Adrenal gland (tissue), 12 donors: Measurements from ENCODE around the gene ATP1B3. TPM values are rescaled to one million over a fixed set of nuclear protein-coding genes. Genes with fewer than 3 reads are reported as not detected.
"Not testable (repeated sequence)": the region's sequence is repeated elsewhere in the genome, so short reads cannot be mapped to it uniquely, and the experiment has no call there.

Experiments used
- DNase-seq, 7 donors: peaks; one replicate each; pipeline ENCODE4 v3.0.0-alpha.2; 2019 to 2020
- H3K27ac ChIP-seq, 5 donors: fragments of 200-600 bp; sonication (generic) in 4 of 5; 1 replicate in 3 of 5; 2 replicates in 2 of 5; pipeline versions ENCODE4 v1.5.1 to v1.8.0; 2016 to 2020; ENCODE audit warnings: mild to moderate bottlenecking in 1 of 5
- H3K27me3 ChIP-seq: fragments of 200-600 bp; 2 replicates; pipeline ENCODE4 v1.8.0; 2021
- H3K36me3 ChIP-seq, 2 donors: fragments of 200-600 bp; replicated peaks in 1 of 2; 1 replicate in 1 of 2; 2 replicates in 1 of 2; pipeline versions ENCODE4 v1.5.1 to v1.8.0; 2018 to 2022
- H3K4me1 ChIP-seq, 2 donors: fragments of 200-600 bp; replicated peaks in 1 of 2; 1 replicate in 1 of 2; 2 replicates in 1 of 2; pipeline versions ENCODE4 v1.5.1 to v1.8.0; 2018 to 2021
- H3K4me3 ChIP-seq, 4 donors: fragments of 200-600 bp; sonication (generic) in 3 of 4; one replicate each; pipeline ENCODE4 v1.5.1; 2016 to 2018
- H3K9me3 ChIP-seq, 3 donors: fragments of 200-600 bp; sonication (generic) in 1 of 3; replicated peaks in 1 of 3; 1 replicate in 2 of 3; 2 replicates in 1 of 3; pipeline versions ENCODE4 v1.5.1 to v1.8.0; 2016 to 2021
- CTCF ChIP-seq, 6 experiments: fragments of 450-650 bp in 4 of 6; fragments of 200-600 bp in 2 of 6; sonication (generic) in 1 of 6; IDR thresholded peaks; 1 replicate in 5 of 6; 2 replicates in 1 of 6; pipeline versions ENCODE4 v1.5.1 to v1.8.0; 2016 to 2021; ENCODE audit warnings: antibody characterized with exemption in 6 of 6, mild to moderate bottlenecking in 2 of 6, moderate library complexity in 1 of 6
- POLR2A ChIP-seq, 2 donors: fragments of 450-650 bp; IDR thresholded peaks; one replicate each; pipeline ENCODE4 v1.6.1; 2017; ENCODE audit warnings: antibody characterized with exemption in 2 of 2, mild to moderate bottlenecking in 2 of 2, moderate library complexity in 1 of 2
- WGBS, 4 donors: extraction: QIAGEN DNeasy Blood & Tissue Kit in 2 of 4; methylation state at CpG; one replicate each; pipeline versions ENCODE4 v1.1.5 to v1.1.7; 2013 to 2017; 5-methylcytosine and 5-hydroxymethylcytosine counted together
- intact Hi-C, 2 donors: fragments of 100-400 bp; cut with DNase I; formaldehyde crosslinking; loops; one replicate each; pipeline versions ENCODE4 v1.14.1 to v1.15.0; 2022 to 2023
- polyA plus RNA-seq, 3 donors: library from polyadenylated mRNA; stranded (reverse); fragments of 200-250 nt in 2 of 3; fragments of 350-450 nt in 1 of 3; fragmentation: Illumina TruSeq in 1 of 3; extraction: RNeasy Lipid Tissue Mini Kit (QIAGEN cat#74804) in 1 of 3; gene quantifications; one replicate each; pipeline ENCODE4 v1.2.3, GENCODE V29; 2013 to 2014
- total RNA-seq, 9 donors: library from RNA; depleted of rRNA in 4 of 9; stranded (reverse); fragments of >200 nt in 4 of 9; fragments of 120-200 nt in 1 of 9; fragmentation: NEBNext Ultra II Directional in 1 of 9; extraction: Animal tissue kit (Norgen Biotek cat#: 25700) in 1 of 9; gene quantifications; one replicate each; pipeline versions ENCODE4 v1.1.0 to v1.2.4, GENCODE V29; 2013 to 2023
- donor health status: healthy with polysubstance abuse.
- donor health status: Bipolar disorder and iron deficiency.
- donor health status: DM: yes; HTN: yes; CAD: no.
- donor health status: DM: no; HTN: no; CAD: no.
- donor health status: DM: no; HTN: no; CAD: no.
- donor health status: DM: yes; HTN: yes; CAD: no.

The ATP1B3 gene
- total and polyA plus RNA-seq, 12 donors, result 65.2 to 300 (median 98.8) TPM

DNA sequence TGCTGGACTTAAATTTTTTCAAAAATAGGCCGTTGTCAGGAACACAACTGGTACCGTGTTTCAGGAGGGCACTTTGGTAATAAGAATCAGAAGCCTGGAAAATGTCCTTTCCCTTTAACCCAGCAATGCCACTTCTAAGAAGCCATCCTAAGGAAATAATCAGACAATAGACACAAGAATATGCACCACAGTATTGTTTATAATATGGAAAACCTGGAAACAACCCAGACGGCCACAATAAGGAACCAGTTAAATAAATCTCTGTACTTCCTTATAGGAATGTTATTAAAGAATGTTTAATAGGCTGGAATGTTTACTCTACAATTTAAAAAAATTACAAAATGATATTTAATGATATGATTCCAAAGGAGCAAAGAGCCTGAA lies 30.4 kb upstream of the ATP1B3 start:
- intact Hi-C loops, result no loop called here
- Histone ChIP-seq H3K36me3 (no peaks in the 10 kb centered on the region), H3K27ac (no peak overlapping the region), H3K27me3 (no peaks in the 10 kb centered on the region), H3K4me3 (no peak overlapping the region), H3K4me1 (no peaks in the 10 kb centered on the region), H3K9me3 (no peaks in the 10 kb centered on the region)
- DNase-seq, result no peak
- 61 to 74% (median 70%) methylated on average over 3 of the region's 3 CpGs for WGBS, 4 donors
- TF ChIP-seq POLR2A (IDR thresholded peaks at IDR 0.05), result no peak
- TF ChIP-seq CTCF (IDR thresholded peaks at IDR 0.05), result no peak

- H3K4me1 ChIP-seq, DNase-seq, H3K36me3 ChIP-seq, H3K27me3 ChIP-seq, intact Hi-C loops, H3K4me3 ChIP-seq, H3K27ac ChIP-seq, H3K9me3 ChIP-seq: not testable (repeated sequence)
- WGBS, 4 donors, result 82 to 89% (median 84%) methylated on average over 5 of the region's 5 CpGs
These were observed 28.2 kb upstream of the ATP1B3 start for GRCh38 chr3:141848159-141848748.

GRCh38 chr3:141849056-141849815 lies 27.2 kb upstream of the ATP1B3 start:
- Histone ChIP-seq H3K4me1 (no peaks in the 10 kb centered on the region), H3K27me3 (no peaks in the 10 kb centered on the region), H3K36me3 (no peaks in the 10 kb centered on the region), H3K27ac (no peak overlapping the region), H3K4me3 (no peak overlapping the region), H3K9me3 (no peaks in the 10 kb centered on the region)
- DNase-seq, result no peak
- WGBS, 4 donors, result 72 to 76% (median 73%) methylated on average over 11 of the region's 11 CpGs
- TF ChIP-seq POLR2A (IDR thresholded peaks at IDR 0.05) (no peak), CTCF (IDR thresholded peaks at IDR 0.05) (no peak)
- intact Hi-C loops, result no loop called here

GRCh38 chr3:141851411-141851810 lies 25.0 kb upstream of the ATP1B3 start:
- TF ChIP-seq POLR2A (IDR thresholded peaks at IDR 0.05), result no peak
- TF ChIP-seq CTCF (IDR thresholded peaks at IDR 0.05), result no peak
- no peaks in the 10 kb centered on the region for H3K27me3 ChIP-seq
- peak overlapping the region in 1 of 5 donors; percentile 7 for H3K27ac ChIP-seq
- no peaks in the 10 kb centered on the region for H3K9me3 ChIP-seq
- H3K36me3 ChIP-seq, result no peaks in the 10 kb centered on the region
- 73 to 88% (median 79%) methylated on average over 5 of the region's 5 CpGs for WGBS, 4 donors
- H3K4me1 ChIP-seq, result no peaks in the 10 kb centered on the region
- H3K4me3 ChIP-seq, result no peak overlapping the region
- intact Hi-C loops, result no loop called here
- peak in 2 of 7 donors; percentile 15 to 29 for DNase-seq
